ENCODE data around the gene SNRPA.

DNA sequence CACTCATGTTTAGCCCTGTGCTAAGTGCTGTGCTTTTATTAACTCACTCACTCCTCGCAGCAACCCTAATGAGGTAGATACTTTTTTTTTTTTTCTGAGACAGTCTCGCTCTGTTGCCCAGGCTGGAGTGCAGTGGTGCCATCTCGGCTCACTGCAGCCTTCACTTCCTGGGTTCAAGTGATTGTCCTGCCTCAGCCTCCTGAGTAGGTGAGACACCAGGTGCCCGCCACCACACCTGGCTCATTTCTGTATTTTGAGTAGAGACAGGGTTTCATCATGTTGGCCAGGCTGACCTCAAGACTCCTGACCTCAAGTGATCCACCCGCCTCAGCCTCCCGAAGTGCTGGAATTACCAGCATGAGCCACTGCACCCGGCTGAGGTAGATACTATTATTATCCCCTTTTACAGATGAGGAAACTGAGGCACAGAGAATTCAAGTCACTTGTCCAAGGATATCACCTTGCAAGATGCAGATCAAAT, 31.5 kb upstream of the SNRPA start:
- TF ChIP-seq SNAI2 (CRISPR knock-in tag; IDR thresholded peaks at IDR 0.05) = no peak
- TF ChIP-seq ISL1 (CRISPR knock-in tag; IDR thresholded peaks at IDR 0.05) = no peak
- no peak for TF ChIP-seq GLIS3 (CRISPR knock-in tag; IDR thresholded peaks at IDR 0.05)
- TF ChIP-seq RARB (CRISPR knock-in tag; IDR thresholded peaks at IDR 0.05) = no peak
- no peak for TF ChIP-seq TCF4 (CRISPR knock-in tag; IDR thresholded peaks at IDR 0.05; ENCODE audit: borderline replicate concordance)
- TF ChIP-seq ZC3H10 (CRISPR knock-in tag; IDR thresholded peaks at IDR 0.05) = no peak
- no peak for TF ChIP-seq BACH2 (CRISPR knock-in tag; IDR thresholded peaks at IDR 0.05; ENCODE audit: borderline replicate concordance)
- TF ChIP-seq ZNF70 (CRISPR knock-in tag; IDR thresholded peaks at IDR 0.05) = no peak
- TF ChIP-seq TOX (CRISPR knock-in tag; IDR thresholded peaks at IDR 0.05; ENCODE audit: borderline replicate concordance) = no peak
- TF ChIP-seq, protein P1, sequence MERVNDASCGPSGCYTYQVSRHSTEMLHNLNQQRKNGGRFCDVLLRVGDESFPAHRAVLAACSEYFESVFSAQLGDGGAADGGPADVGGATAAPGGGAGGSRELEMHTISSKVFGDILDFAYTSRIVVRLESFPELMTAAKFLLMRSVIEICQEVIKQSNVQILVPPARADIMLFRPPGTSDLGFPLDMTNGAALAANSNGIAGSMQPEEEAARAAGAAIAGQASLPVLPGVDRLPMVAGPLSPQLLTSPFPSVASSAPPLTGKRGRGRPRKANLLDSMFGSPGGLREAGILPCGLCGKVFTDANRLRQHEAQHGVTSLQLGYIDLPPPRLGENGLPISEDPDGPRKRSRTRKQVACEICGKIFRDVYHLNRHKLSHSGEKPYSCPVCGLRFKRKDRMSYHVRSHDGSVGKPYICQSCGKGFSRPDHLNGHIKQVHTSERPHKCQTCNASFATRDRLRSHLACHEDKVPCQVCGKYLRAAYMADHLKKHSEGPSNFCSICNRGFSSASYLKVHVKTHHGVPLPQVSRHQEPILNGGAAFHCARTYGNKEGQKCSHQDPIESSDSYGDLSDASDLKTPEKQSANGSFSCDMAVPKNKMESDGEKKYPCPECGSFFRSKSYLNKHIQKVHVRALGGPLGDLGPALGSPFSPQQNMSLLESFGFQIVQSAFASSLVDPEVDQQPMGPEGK (CRISPR knock-in tag; IDR thresholded peaks at IDR 0.05; ENCODE audit: borderline replicate concordance) = no peak
- no peak for TF ChIP-seq TSHZ2 (CRISPR knock-in tag; IDR thresholded peaks at IDR 0.05)
